GM13976 (cell line): ENCODE measurements around the gene IGSF9.

Source experiments
- DNase-seq: peaks from one replicate; pipeline ENCODE4 v3.0.0; 2012; ENCODE audit warnings: low spot score
- in situ Hi-C: fragments of 300-500 bp; cut with MboI; formaldehyde crosslinking; loops from one replicate; pipeline ENCODE4 v1.12.0; 2022; ENCODE audit warnings: low sequenced_read_pairs, mixed read lengths, inconsistent platforms; ENCODE audit not compliant: unreplicated experiment
- TF ChIP-seq, protein P1 (sequence below): IDR thresholded peaks from 2 replicates; pipeline ENCODE4 v1.5.1; 2012; ENCODE audit warnings: borderline replicate concordance, mild to moderate bottlenecking; ENCODE audit not compliant: insufficient read depth; ENCODE audit errors: extremely low read depth, missing control alignments, control extremely low read depth

Gene IGSF9

DNA sequence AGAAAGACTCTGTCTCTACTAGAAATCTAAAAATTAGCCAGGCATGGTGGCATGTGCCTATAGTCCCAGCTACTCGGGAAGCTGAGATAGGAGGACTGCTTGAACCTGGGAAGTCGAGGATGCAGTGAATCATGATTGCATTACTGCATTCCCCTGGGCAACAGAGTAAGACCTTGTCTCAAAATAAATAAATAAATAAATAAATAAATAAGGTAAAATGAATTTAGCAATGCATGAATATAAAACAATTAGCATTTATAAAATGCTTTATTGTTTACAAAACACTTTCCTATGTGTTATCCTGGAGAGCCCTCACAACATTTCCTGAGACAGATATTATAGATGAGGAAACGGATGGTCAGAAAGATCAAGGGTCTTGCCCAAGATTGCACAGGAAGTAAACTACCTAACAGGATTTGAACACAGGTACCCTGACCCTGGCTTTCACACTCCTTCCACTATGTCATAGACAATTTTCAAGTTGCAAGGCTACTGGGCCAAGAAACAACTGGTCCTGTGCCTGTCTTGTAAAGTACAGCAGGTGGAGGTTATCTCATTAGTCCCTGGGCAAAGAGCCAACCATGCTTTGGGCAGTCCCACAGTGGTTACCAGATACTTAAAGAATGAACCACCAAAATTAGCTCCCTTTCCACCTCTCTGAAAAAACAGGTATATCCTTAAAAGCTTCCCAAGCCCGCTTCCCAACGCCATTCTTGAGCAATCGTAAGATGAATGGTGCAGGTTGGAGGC lies 67.5 kb downstream of the IGSF9 start:
- TF ChIP-seq, protein P1, sequence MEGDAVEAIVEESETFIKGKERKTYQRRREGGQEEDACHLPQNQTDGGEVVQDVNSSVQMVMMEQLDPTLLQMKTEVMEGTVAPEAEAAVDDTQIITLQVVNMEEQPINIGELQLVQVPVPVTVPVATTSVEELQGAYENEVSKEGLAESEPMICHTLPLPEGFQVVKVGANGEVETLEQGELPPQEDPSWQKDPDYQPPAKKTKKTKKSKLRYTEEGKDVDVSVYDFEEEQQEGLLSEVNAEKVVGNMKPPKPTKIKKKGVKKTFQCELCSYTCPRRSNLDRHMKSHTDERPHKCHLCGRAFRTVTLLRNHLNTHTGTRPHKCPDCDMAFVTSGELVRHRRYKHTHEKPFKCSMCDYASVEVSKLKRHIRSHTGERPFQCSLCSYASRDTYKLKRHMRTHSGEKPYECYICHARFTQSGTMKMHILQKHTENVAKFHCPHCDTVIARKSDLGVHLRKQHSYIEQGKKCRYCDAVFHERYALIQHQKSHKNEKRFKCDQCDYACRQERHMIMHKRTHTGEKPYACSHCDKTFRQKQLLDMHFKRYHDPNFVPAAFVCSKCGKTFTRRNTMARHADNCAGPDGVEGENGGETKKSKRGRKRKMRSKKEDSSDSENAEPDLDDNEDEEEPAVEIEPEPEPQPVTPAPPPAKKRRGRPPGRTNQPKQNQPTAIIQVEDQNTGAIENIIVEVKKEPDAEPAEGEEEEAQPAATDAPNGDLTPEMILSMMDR, result no peak
- in situ Hi-C loops, result no loop called here
- DNase-seq, result no peak
